Panc1 (cell line): ENCODE results near the gene TMCO4. TPM values are rescaled to one million over a fixed set of nuclear protein-coding genes. Genes with fewer than 3 reads are reported as not detected.

Source experiments
- ATAC-seq: fragments of 200-7000 bp; cut with Tn5 transposase; 2 replicates; pipeline ENCODE4 v1.9.1; 2020; ENCODE audit warnings: mild to moderate bottlenecking, moderate library complexity
- BruUV-seq: library from RNA; stranded (reverse); fragments of 400-500 nt; replicated peaks from 2 replicates; lab custom pipeline; 2021; lab: Mats Ljungman, UMichigan
- CTCF ChIA-PET: fragments of 300-600 bp; sonication (Branson Sonifier 250); formaldehyde crosslinking; loops from one replicate; lab custom pipeline; 2022; ENCODE audit warnings: antibody characterized with exemption; lab: Charles Lee
- POLR2A ChIA-PET: fragments of 300-600 bp; sonication (Branson Sonifier 250); formaldehyde crosslinking; loops from one replicate; lab custom pipeline; 2022; ENCODE audit warnings: antibody characterized with exemption; lab: Charles Lee
- DNase-seq: peaks from one replicate; pipeline ENCODE4 v3.0.0-alpha.2; 2010; ENCODE audit warnings: low read depth, low spot score
- H3K27ac ChIP-seq: 2 replicates; pipeline ENCODE4 v1.5.1; 2011; ENCODE audit warnings: mild to moderate bottlenecking, low read length, inconsistent platforms
- H3K27me3 ChIP-seq: fragments of 200-500 bp; sonication (Bioruptor generic); 2 replicates; pipeline ENCODE4 v1.6.0; 2014; ENCODE audit warnings: low read length, inconsistent platforms; ENCODE audit not compliant: control insufficient read depth, insufficient read depth
- H3K36me3 ChIP-seq: fragments of 200-500 bp; sonication (Bioruptor generic); 2 replicates; pipeline ENCODE4 v1.5.1; 2014; ENCODE audit warnings: inconsistent platforms, mild to moderate bottlenecking, low read length, moderate library complexity; ENCODE audit not compliant: control insufficient read depth, insufficient read depth
- H3K4me1 ChIP-seq: 2 replicates; pipeline ENCODE4 v1.5.1; 2011; ENCODE audit warnings: inconsistent platforms, mild to moderate bottlenecking, low read length, moderate library complexity; ENCODE audit not compliant: control insufficient read depth, insufficient read depth
- H3K4me3 ChIP-seq, 2 experiments: 2 replicates each; pipeline ENCODE4 v1.5.1; 2011 to 2012; ENCODE audit warnings: low read depth in 2 of 2, low read length in 2 of 2, mild to moderate bottlenecking in 2 of 2, inconsistent platforms in 1 of 2, moderate library complexity in 1 of 2
- H3K9me3 ChIP-seq: fragments of 200-500 bp; sonication (Bioruptor generic); 2 replicates; pipeline ENCODE4 v1.5.1; 2014; ENCODE audit warnings: low read depth, mild to moderate bottlenecking, inconsistent platforms, low read length, moderate library complexity; ENCODE audit not compliant: control insufficient read depth, insufficient read depth
- CTCF ChIP-seq: fragments of 450-650 bp; IDR thresholded peaks from 2 replicates; pipeline ENCODE4 v1.5.1; 2017; ENCODE audit warnings: mild to moderate bottlenecking
- POLR2AphosphoS5 ChIP-seq: IDR thresholded peaks from 2 replicates; pipeline ENCODE4 v1.6.1; 2012; ENCODE audit warnings: mild to moderate bottlenecking, low read depth, low read length, moderate library complexity
- REST ChIP-seq, 2 experiments: IDR thresholded peaks; 2 replicates each; pipeline ENCODE4 v1.6.1; 2011 to 2012; ENCODE audit warnings: low read depth in 2 of 2, control low read depth in 1 of 2, low read length in 1 of 2, mild to moderate bottlenecking in 1 of 2, moderate library complexity in 1 of 2; ENCODE audit not compliant: insufficient read depth in 1 of 2
- SIN3A ChIP-seq: IDR thresholded peaks from 2 replicates; pipeline ENCODE4 v1.6.1; 2012; ENCODE audit warnings: low read depth, mild to moderate bottlenecking, low read length, moderate library complexity, borderline replicate concordance; ENCODE audit not compliant: insufficient read depth
- TCF7L2 ChIP-seq: IDR thresholded peaks from 2 replicates; pipeline ENCODE4 v1.6.1; 2011; ENCODE audit warnings: mild to moderate bottlenecking, low read depth, low read length, inconsistent platforms
- in situ Hi-C: cut with HindIII; loops from 2 replicates; pipeline ENCODE4 v1.10.0; 2016; ENCODE audit warnings: low sequenced_read_pairs, low pct_unique_long_range_greater_than_20kb
- intact Hi-C: fragments of 100-400 bp; cut with micrococcal nuclease; formaldehyde crosslinking; loops from one replicate; pipeline ENCODE4 v1.10.0; 2022; ENCODE audit not compliant: unreplicated experiment
- total RNA-seq: library from RNA; stranded (reverse); gene quantifications from one replicate; pipeline ENCODE4 v1.2.1, GENCODE V29; 2021; ENCODE audit not compliant: unreplicated experiment

TMCO4 gene
- total RNA-seq, 1 experiment from 2014 or later, result 13.2 TPM

GRCh38 chr1:19734056-19734455 is 65.7 kb downstream of the TMCO4 start:
- Histone ChIP-seq H3K4me3 (no peak overlapping the region), H3K36me3 (no peaks in the 10 kb centered on the region), H3K9me3 (no peaks in the 10 kb centered on the region; the same call in 1 of the 2 replicates), H3K27me3 (no peaks in the 10 kb centered on the region), H3K4me1 (no peaks in the 10 kb centered on the region), H3K27ac (no peak overlapping the region)
- DNase-seq (no peak), ATAC-seq (no peak)
- ChIA-PET CTCF (no interaction called here), POLR2A (no interaction called here)
- in situ Hi-C loops (no loop called here), intact Hi-C loops (no loop called here)
- no TSS peak for BruUV-seq
- TF ChIP-seq REST (IDR thresholded peaks at IDR 0.05; ENCODE audit: insufficient read depth in 1 of 2, low read depth in 2 of 2, low read length in 1 of 2) (no peak), TCF7L2 (no peak), SIN3A (no peak), POLR2AphosphoS5 (no peak), CTCF (no peak)

GRCh38 chr1:19733615-19734014 is 66.1 kb downstream of the TMCO4 start:
- no peaks in the 10 kb centered on the region for H3K36me3 ChIP-seq
- BruUV-seq, result no TSS peak
- H3K27ac ChIP-seq, result no peak overlapping the region
- H3K27me3 ChIP-seq, result no peaks in the 10 kb centered on the region
- POLR2A ChIA-PET, result no interaction called here
- in situ Hi-C loops, result no loop called here
- CTCF ChIA-PET, result no interaction called here
- H3K9me3 ChIP-seq, result no peaks in the 10 kb centered on the region; the same call in 1 of the 2 replicates
- H3K4me3 ChIP-seq, result no peak overlapping the region
- no peaks in the 10 kb centered on the region for H3K4me1 ChIP-seq
- ATAC-seq, result no peak
- no peak for DNase-seq
- intact Hi-C loops, result no loop called here
- TF ChIP-seq TCF7L2 (no peak), POLR2AphosphoS5 (no peak), CTCF (no peak), REST (IDR thresholded peaks at IDR 0.05; ENCODE audit: insufficient read depth in 1 of 2, low read depth in 2 of 2, low read length in 1 of 2) (no peak), SIN3A (no peak)
